Measurements from ENCODE around the gene P3H2. TPM values are rescaled to one million over a fixed set of nuclear protein-coding genes. Genes with fewer than 3 reads are reported as not detected.
"Not testable (repeated sequence)": the region's sequence is repeated elsewhere in the genome, so short reads cannot be mapped to it uniquely, and the experiment has no call there.

Gene P3H2
- total and polyA plus RNA-seq, 2 donors (not counting 1 experiment from before 2014, with no cell fraction given), result 20.5 to 21.6 TPM

DNA sequence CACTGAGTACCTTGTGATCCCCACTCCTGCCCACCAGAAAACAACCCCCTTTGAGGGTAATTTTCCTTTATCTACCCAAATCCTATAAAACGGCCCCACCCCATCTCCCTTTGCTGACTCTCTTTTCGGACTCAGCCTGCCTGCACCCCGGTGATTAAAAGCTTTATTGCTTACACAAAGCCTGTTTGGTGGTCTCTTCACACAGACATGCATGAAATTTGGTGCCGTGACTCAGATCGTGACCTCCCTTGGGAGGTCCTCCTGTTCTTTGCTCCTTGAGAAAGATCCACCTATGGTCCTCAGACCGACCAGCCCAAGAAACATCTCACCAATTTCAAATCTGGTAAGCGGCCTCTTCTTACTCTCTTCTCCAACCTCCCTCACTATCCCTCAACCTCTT, 24.1 kb upstream of the P3H2 start:
- H3K27me3 ChIP-seq (ENCODE audit: control insufficient read depth, insufficient read depth, low read length); H4K20me1 ChIP-seq (ENCODE audit: control insufficient read depth, extremely low read depth, insufficient read depth, low read length); H3K4me1 ChIP-seq (ENCODE audit: control insufficient read depth, extremely low read depth, insufficient read depth, low read length); H3K79me2 ChIP-seq (ENCODE audit: control insufficient read depth, insufficient read depth, low read length); DNase-seq (ENCODE audit: low read depth in 2 of 2); H3K4me3 ChIP-seq (replicated peaks in 1 of 4; ENCODE audit: control extremely low read depth in 1 of 4, insufficient read depth in 1 of 4, low read depth in 3 of 4, low read length in 4 of 4); H3K36me3 ChIP-seq (ENCODE audit: control insufficient read depth, insufficient read depth, low read length); H3K9me3 ChIP-seq (ENCODE audit: control insufficient read depth, insufficient read depth, low read depth, low read length); H3K4me2 ChIP-seq (ENCODE audit: extremely low read depth, insufficient read depth, low read length); H3K9ac ChIP-seq (ENCODE audit: insufficient read depth, low read length); H3K27ac ChIP-seq (ENCODE audit: insufficient read depth, low read length); H2AFZ ChIP-seq (ENCODE audit: low read length): not testable (repeated sequence)

DNA sequence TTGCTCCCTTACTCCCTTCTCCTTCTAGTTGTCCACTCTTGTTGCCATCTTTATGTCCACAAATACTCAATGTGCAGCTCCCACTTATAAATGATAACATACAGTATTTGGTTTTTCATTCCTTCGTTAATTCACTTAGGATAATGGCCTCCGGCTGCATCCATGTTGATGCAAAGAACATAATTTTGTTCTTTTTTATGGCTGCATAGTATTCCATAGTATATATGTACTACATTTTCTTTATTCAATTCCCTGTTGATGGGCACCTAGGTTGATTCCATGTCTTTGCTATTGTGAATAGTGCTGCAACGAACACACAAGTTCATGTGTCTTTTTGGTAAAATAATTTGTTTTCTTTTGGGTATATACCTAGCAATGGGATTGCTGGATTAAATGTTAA, 21.3 kb upstream of the P3H2 start:
- Histone ChIP-seq H3K4me2 (ENCODE audit: extremely low read depth, insufficient read depth, low read length) (no peak overlapping the region), H3K9ac (ENCODE audit: insufficient read depth, low read length) (no peak overlapping the region), H3K9me3 (ENCODE audit: control insufficient read depth, insufficient read depth, low read depth, low read length) (no peaks in the 10 kb centered on the region), H3K36me3 (ENCODE audit: control insufficient read depth, insufficient read depth, low read length) (no peaks in the 10 kb centered on the region), H2AFZ (ENCODE audit: low read length) (no peak overlapping the region), H4K20me1 (ENCODE audit: control insufficient read depth, extremely low read depth, insufficient read depth, low read length) (no peaks in the 10 kb centered on the region), H3K27me3 (ENCODE audit: control insufficient read depth, insufficient read depth, low read length) (no peaks in the 10 kb centered on the region), H3K27ac (ENCODE audit: insufficient read depth, low read length) (no peak overlapping the region), H3K4me1 (ENCODE audit: control insufficient read depth, extremely low read depth, insufficient read depth, low read length) (no peaks in the 10 kb centered on the region), H3K79me2 (ENCODE audit: control insufficient read depth, insufficient read depth, low read length) (no peaks in the 10 kb centered on the region), H3K4me3 (replicated peaks in 1 of 4; ENCODE audit: control extremely low read depth in 1 of 4, insufficient read depth in 1 of 4, low read depth in 3 of 4, low read length in 4 of 4) (no peak overlapping the region)
- TF ChIP-seq, protein P1, sequence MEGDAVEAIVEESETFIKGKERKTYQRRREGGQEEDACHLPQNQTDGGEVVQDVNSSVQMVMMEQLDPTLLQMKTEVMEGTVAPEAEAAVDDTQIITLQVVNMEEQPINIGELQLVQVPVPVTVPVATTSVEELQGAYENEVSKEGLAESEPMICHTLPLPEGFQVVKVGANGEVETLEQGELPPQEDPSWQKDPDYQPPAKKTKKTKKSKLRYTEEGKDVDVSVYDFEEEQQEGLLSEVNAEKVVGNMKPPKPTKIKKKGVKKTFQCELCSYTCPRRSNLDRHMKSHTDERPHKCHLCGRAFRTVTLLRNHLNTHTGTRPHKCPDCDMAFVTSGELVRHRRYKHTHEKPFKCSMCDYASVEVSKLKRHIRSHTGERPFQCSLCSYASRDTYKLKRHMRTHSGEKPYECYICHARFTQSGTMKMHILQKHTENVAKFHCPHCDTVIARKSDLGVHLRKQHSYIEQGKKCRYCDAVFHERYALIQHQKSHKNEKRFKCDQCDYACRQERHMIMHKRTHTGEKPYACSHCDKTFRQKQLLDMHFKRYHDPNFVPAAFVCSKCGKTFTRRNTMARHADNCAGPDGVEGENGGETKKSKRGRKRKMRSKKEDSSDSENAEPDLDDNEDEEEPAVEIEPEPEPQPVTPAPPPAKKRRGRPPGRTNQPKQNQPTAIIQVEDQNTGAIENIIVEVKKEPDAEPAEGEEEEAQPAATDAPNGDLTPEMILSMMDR (conservative IDR thresholded peaks at IDR 0.05 in 1 of 2, IDR thresholded peaks at IDR 0.05 in 1 of 2; ENCODE audit: low read depth in 1 of 2, low read length in 2 of 2), result no peak
- no peak for TF ChIP-seq EZH2 (IDR thresholded peaks at IDR 0.05; ENCODE audit: low read length, missing control alignments)
- DNase-seq (ENCODE audit: low read depth in 2 of 2), result no peak

DNA sequence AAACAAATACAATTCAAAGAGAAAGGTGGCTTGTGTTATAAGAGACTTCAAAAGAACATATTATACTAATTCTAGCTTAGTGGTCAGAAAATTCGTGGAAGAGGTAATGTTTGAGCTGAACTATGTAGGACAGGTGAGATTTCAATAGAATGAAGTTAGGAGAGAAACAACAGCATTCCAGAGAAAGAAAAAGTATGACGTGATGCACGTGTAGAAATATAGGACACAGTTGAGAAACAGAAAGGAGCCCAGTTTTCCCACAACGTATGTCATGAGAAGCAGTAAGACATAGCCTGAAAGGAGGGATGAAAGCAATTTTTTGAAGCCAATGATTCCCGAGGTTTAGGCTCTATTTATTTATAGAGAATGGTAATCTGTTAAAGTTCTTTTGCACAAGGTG, 18.7 kb upstream of the P3H2 start:
- Histone ChIP-seq H3K4me1 (ENCODE audit: control insufficient read depth, extremely low read depth, insufficient read depth, low read length) (no peaks in the 10 kb centered on the region), H3K4me2 (ENCODE audit: extremely low read depth, insufficient read depth, low read length) (no peak overlapping the region), H3K36me3 (ENCODE audit: control insufficient read depth, insufficient read depth, low read length) (no peaks in the 10 kb centered on the region), H3K9me3 (ENCODE audit: control insufficient read depth, insufficient read depth, low read depth, low read length) (no peaks in the 10 kb centered on the region), H3K27me3 (ENCODE audit: control insufficient read depth, insufficient read depth, low read length) (no peaks in the 10 kb centered on the region), H3K4me3 (replicated peaks in 1 of 4; ENCODE audit: control extremely low read depth in 1 of 4, insufficient read depth in 1 of 4, low read depth in 3 of 4, low read length in 4 of 4) (no peak overlapping the region), H2AFZ (ENCODE audit: low read length) (no peak overlapping the region), H3K9ac (ENCODE audit: insufficient read depth, low read length) (no peak overlapping the region), H4K20me1 (ENCODE audit: control insufficient read depth, extremely low read depth, insufficient read depth, low read length) (no peaks in the 10 kb centered on the region), H3K27ac (ENCODE audit: insufficient read depth, low read length) (no peak overlapping the region), H3K79me2 (ENCODE audit: control insufficient read depth, insufficient read depth, low read length) (no peaks in the 10 kb centered on the region)
- DNase-seq (ENCODE audit: low read depth in 2 of 2), result no peak
- TF ChIP-seq, protein P1 (conservative IDR thresholded peaks at IDR 0.05 in 1 of 2, IDR thresholded peaks at IDR 0.05 in 1 of 2; ENCODE audit: low read depth in 1 of 2, low read length in 2 of 2), result no peak
- TF ChIP-seq EZH2 (IDR thresholded peaks at IDR 0.05; ENCODE audit: low read length, missing control alignments), result no peak
